Coronary artery (tissue), 2 donors: ENCODE measurements around the gene TXNL4B.
A peak's percentile ranks its signal among the peaks of the same experiment; 100 is the strongest.

Experiments used
- DNase-seq: peaks from one replicate; pipeline ENCODE4 v3.0.0-alpha.2; 2017; ENCODE audit warnings: low spot score
- H3K27ac ChIP-seq, 2 donors: fragments of 200-600 bp; sonication (generic); one replicate each; pipeline ENCODE4 v1.5.1; 2016 to 2019
- H3K4me3 ChIP-seq: fragments of 200-600 bp; sonication (generic); 2 replicates; pipeline ENCODE4 v1.5.1; 2016; ENCODE audit warnings: mild to moderate bottlenecking, moderate library complexity
- CTCF ChIP-seq: fragments of 200-600 bp; sonication (generic); IDR thresholded peaks from one replicate; pipeline ENCODE4 v1.5.1; 2019; ENCODE audit warnings: antibody characterized with exemption

TXNL4B gene

DNA sequence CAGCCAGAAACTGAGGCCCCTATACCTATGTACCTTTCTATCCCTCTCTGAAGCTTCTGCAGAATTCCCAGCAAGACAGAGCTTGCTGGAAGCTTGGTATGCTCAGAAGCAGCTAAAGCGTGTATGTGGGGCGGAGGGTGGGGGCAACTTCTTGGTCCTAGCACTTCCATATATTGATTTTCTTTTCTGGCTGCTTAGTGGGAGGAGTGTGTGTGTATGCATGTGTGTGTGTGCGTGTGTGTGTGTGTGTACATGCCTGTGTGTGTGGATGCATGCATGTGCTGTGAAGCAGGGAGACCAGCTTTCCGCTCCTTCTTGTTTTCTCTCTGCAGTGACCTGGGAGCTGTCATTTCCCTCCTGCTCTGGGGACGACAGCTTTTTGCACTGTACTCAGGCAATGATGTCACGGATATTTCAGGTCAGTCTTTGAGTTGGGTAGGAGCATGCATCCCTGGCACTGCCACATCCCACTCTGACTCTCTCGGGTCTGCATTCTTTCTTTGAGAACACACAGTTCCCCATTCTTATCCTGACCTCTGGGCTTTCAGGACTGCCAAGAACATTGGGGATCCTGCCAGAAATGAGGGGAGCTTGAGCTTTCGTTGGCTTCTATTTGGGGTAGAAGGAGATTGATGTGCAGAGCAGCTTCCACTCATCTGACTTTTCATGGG, 19.7 kb downstream of the TXNL4B start:
- Histone ChIP-seq H3K4me3 (peak overlapping the region; percentile 40), H3K27ac (peak overlapping the region; percentile 70 to 83)
- TF ChIP-seq CTCF = no peak
- peak; percentile 82 for DNase-seq

DNA sequence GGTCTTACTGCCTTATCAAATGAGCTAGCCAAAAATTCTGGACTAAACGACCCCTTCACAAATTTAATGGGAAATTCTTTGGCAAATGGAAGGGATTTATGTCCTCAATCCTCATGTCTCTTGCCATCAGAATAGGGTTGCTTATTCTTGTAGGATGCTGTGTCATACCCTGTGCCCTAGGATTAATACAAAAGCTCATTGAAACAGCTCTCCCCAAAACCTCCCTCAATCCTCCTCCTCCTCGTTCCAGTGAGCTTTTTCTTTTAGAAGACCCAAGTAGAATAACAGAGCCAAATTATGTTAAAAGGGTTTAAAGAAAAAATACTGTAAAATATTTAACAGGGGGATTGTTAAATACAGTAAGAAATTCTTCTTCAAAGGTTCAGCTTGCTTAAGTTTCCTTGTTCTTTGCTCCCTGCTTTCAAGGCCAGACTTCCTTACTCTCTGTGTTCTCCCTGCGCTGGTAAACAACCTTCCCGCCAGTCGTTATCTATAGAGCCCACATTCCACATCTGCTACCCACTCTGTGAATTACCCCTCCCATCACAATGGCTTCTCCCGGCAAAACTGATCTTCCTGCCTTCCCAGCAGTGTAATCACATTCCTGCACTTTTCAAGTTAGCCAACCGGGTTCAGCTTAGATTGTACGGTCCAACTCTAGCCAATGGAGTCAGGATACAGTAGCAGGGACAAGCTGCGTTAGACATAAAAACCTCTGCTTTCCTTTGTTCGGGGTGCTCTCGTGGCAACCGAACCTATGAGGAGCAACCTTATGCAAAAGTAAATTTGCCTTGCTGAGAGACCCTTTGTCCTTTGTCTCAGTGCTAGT, 20.7 kb downstream of the TXNL4B start:
- Histone ChIP-seq H3K4me3 (peak overlapping the region; percentile 40), H3K27ac (peak overlapping the region; percentile 70 to 83)
- no peak for TF ChIP-seq CTCF
- peak; percentile 76 for DNase-seq

DNA sequence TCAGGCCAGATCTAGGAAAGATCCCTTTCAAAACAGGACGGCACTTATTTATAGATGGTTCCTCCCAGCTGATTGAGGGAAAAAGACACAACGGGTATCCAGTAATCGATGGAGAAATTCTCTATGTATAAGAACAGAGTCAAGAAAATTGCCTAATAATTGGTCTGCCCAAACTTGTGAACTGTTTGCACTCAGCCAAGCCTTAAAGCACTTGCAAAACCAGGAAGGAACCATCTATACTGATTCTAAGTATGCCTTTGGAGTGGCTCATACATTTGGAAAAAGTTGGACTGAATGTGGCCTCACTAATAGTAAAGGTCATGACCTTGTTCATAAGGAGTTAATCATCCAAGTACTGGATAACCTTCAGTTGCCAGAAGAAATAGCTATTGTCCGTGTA, 24.5 kb downstream of the TXNL4B start:
- TF ChIP-seq CTCF = no peak
- DNase-seq = no peak
- Histone ChIP-seq H3K4me3 (no peak overlapping the region), H3K27ac (no peak overlapping the region)

GRCh38 chr16:72066747-72067146, 26.7 kb downstream of the TXNL4B start:
- no peak for DNase-seq

DNA sequence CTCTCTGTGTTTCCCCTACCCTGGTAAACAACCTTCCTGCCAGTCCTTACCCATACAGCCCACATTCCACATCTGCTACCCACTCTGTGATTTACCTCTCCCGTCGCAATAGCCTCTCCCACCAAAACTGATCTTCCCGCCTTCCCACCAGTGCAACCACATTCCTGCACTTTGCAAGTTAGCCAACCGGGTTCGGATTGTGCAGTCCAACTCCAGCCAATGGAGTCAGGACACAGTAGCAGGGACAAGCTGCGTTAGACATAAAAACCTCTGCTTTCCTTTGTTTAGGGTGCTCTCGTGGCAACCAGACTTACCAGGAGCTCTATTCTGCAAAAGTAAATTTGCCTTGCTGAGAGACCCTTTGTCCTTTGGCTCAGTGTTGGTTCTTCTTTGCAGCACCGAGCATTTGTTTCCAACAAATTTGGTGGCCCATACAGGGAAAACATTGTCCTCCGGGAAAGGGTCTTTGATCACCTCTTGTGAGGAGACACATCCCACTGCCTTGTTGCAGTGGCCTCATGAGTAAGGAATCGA, 29.0 kb downstream of the TXNL4B start:
- TF ChIP-seq CTCF = no peak
- Histone ChIP-seq H3K4me3 (no peak overlapping the region), H3K27ac (no peak overlapping the region)
- DNase-seq = no peak

More at GRCh38 chr16:72066747-72067146, 26.7 kb downstream of the TXNL4B start:
- peak; percentile 25 for TF ChIP-seq CTCF
- H3K27ac ChIP-seq = no peak overlapping the region
- no peak overlapping the region for H3K4me3 ChIP-seq

- Histone ChIP-seq H3K4me3 (no peak overlapping the region), H3K27ac (no peak overlapping the region)
- no peak for TF ChIP-seq CTCF
- DNase-seq = no peak
Observed at GRCh38 chr16:72061564-72061963, 31.9 kb downstream of the TXNL4B start.
